Activated CD4-positive, alpha-beta T cell treated with anti-CD3 and anti-CD28 coated beads for 36 hours (primary cell): Measurements from ENCODE around the gene SRL. TPM values are rescaled to one million over a fixed set of nuclear protein-coding genes. Genes with fewer than 3 reads are reported as not detected.
A peak's percentile ranks its signal among the peaks of the same experiment; 100 is the strongest.
"Not testable (repeated sequence)": the region's sequence is repeated elsewhere in the genome, so short reads cannot be mapped to it uniquely, and the experiment has no call there.

Experiments used
- ATAC-seq: fragments of 200-7000 bp; cut with Tn5 transposase; one replicate; pipeline ENCODE4 v1.10.0; 2021; ENCODE audit warnings: mild to moderate bottlenecking, moderate library complexity
- CTCF ChIA-PET: fragments of 350-600 bp; sonication (Branson Sonifier 250); formaldehyde crosslinking; loops from one replicate; lab custom pipeline; 2021; ENCODE audit warnings: antibody characterized with exemption; lab: Charles Lee
- POLR2A ChIA-PET: fragments of 350-600 bp; sonication (Branson Sonifier 250); formaldehyde crosslinking; loops from one replicate; lab custom pipeline; 2021; ENCODE audit warnings: antibody characterized with exemption, inconsistent platforms; lab: Charles Lee
- DNase-seq: peaks from one replicate; pipeline ENCODE4 v3.0.0-alpha.2; 2020
- H3K27ac Mint-ChIP-seq: one replicate; pipeline ENCODE4 v1.8.0; 2021; ENCODE audit warnings: mixed read lengths
- H3K27me3 Mint-ChIP-seq: one replicate; pipeline ENCODE4 v1.8.0; 2021; ENCODE audit warnings: mixed read lengths
- H3K36me3 Mint-ChIP-seq: one replicate; pipeline ENCODE4 v1.8.0; 2021; ENCODE audit warnings: low read depth, mixed read lengths
- H3K4me1 Mint-ChIP-seq: one replicate; pipeline ENCODE4 v1.8.0; 2021; ENCODE audit warnings: mixed read lengths
- H3K4me3 Mint-ChIP-seq: one replicate; pipeline ENCODE4 v1.8.0; 2021; ENCODE audit warnings: mild to moderate bottlenecking, moderate library complexity, mixed read lengths
- H3K9me3 Mint-ChIP-seq: one replicate; pipeline ENCODE4 v1.8.0; 2021; ENCODE audit warnings: low read depth, mixed read lengths
- intact Hi-C, 2 experiments: fragments of 100-400 bp; cut with DNase I in 1 of 2; cut with micrococcal nuclease in 1 of 2; formaldehyde crosslinking; loops; one replicate each; pipeline versions ENCODE4 v1.14.2 to v1.15.1; 2022 to 2024; cut with DNase I, micrococcal nuclease
- total RNA-seq, 2 experiments: library from RNA; stranded (reverse); gene quantifications; one replicate each; pipeline ENCODE4 v1.2.3, GENCODE V29; 2021

Gene SRL
- total RNA-seq, 2 experiments from 2014 or later, result not detected

GRCh38 chr16:4261557-4262172, 19.8 kb upstream of the SRL start:
- H3K4me3 Mint-ChIP-seq, result no peak overlapping the region
- DNase-seq, result peak; percentile 73
- peaks cover 5% of the 10 kb centered on the region for H3K4me1 Mint-ChIP-seq
- intact Hi-C loops, result loop anchor here in 1 of 2 experiments (1.0 kb wide), 1 partner anchor 69 kb away; no protein-coding TSS in a partner anchor
- H3K9me3 Mint-ChIP-seq, result no peaks in the 10 kb centered on the region
- ChIA-PET POLR2A (no interaction called here), CTCF (interaction anchor here (0.7 to 1.3 kb wide), 8 partner anchors 9 to 190 kb away, joined by 3 to 6 read pairs (median 4); no protein-coding TSS in a partner anchor)
- peak; percentile 86 for ATAC-seq
- peaks cover 24% of the 10 kb centered on the region for H3K36me3 Mint-ChIP-seq
- no peak overlapping the region for H3K27ac Mint-ChIP-seq
- no peaks in the 10 kb centered on the region for H3K27me3 Mint-ChIP-seq

- POLR2A ChIA-PET, result no interaction called here
These were observed 18.5 kb upstream of the SRL start for GRCh38 chr16:4260360-4260759.

DNA sequence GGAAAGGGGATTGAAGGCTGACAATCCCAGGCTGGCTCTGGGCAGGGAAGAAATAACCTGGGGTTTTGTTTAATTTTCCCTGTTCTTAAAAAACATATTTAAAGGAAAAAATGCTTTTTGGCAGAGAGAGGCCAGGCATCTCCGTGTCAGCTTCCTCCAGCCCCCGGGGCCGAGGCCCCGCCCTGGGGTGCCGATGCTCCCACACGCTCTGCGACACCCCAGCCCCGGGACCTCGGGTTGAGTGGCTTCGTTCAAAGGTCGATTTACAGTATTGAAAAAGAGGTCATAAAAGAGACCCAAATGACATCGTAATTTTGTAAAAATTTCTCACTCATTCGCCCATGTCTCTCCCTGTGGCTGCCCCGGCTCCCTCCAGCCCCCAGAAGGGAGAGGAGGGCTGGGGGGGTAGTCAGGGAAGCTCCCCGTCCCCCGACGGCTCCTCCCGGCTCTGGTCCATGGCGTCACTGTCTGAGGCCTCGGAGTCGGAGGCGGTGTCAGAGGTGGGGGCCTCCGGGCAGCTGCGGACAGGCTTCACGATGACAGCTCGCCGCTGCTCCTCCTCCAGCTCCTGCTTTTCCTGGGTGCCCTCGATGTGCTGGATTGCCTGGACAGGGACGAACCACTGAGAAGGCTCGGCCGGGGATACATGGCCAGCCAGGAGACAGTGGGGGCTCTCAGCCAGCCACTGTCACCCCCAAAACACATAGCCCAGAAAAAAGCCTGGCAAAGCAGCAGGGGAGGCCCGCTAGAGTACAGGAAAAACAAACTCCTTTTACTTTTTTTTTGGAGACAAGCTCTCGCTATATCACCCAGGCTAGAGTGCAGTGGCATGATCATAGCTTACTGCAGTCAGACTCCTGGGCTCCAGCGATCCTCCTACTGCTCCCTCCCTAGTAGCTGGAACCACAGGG, 16.0 kb upstream of the SRL start:
- CTCF ChIA-PET, result interaction anchor here (0.7 to 1.7 kb wide), 2 partner anchors 113 to 145 kb away, joined by 4 read pairs; no protein-coding TSS in a partner anchor
- no peak overlapping the region for H3K4me3 Mint-ChIP-seq

More at GRCh38 chr16:4260360-4260759, 18.5 kb upstream of the SRL start:
- H3K27me3 Mint-ChIP-seq, result no peaks in the 10 kb centered on the region
- DNase-seq (no peak), ATAC-seq (no peak)
- H3K9me3 Mint-ChIP-seq, result no peaks in the 10 kb centered on the region
- no peaks in the 10 kb centered on the region for H3K4me1 Mint-ChIP-seq
- no peak overlapping the region for H3K4me3 Mint-ChIP-seq
- H3K27ac Mint-ChIP-seq, result no peak overlapping the region
- CTCF ChIA-PET, result no interaction called here
- intact Hi-C loops, result no loop called here
- H3K36me3 Mint-ChIP-seq, result peaks cover 22% of the 10 kb centered on the region

DNA sequence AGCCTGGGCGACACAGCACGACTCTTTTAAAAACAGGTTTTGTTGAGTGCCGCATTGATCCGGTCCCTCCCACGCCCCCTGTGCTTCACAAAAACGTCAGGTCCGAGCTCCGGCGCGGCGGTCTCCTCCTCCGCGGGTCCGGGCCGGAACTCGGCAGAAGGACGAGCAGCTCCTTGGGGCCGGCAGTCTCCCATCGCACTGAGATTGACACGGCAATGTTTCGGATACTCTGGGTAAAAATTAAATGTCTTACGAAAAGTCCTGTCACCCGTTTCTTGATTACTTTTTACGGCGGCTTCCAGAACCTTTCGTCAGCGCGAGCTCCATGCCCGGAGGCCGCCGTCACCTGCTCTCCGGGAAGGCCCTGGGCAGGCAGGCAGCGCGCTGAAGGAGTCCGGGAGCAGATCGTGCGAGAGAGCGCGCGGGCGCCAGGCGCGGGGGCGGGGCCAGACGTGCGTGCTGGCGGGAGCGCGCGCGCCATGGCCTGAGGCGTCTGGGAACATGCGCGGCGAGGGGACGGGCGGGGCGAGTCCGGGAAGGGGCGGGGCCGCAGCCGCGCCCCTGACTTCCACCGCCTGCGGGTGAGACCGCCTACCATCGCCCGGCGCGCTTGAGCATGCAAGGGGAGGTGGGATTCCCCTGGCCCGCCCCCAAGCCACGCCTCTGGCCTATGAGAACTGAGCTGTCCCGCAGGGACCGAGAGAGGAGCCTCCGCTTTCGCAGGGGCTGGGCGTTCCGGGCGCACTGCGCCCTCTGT, 11.7 kb upstream of the SRL start:
- peaks cover 3% of the 10 kb centered on the region for H3K4me1 Mint-ChIP-seq
- H3K4me3 Mint-ChIP-seq, result peak overlapping the region; percentile 92
- no peaks in the 10 kb centered on the region for H3K9me3 Mint-ChIP-seq
- CTCF ChIA-PET, result interaction anchor here (0.5 to 3.9 kb wide), 51 partner anchors 10 to 555 kb away, joined by 3 to 40 read pairs (median 4); partner anchors contain the start of genes ADCY9, ANKS3, CORO7 and PAM16
- peak overlapping the region; percentile 96 for H3K27ac Mint-ChIP-seq
- POLR2A ChIA-PET, result interaction anchor here (0.5 to 2.0 kb wide), 10 partner anchors 13 to 677 kb away, joined by 3 to 29 read pairs (median 4); partner anchors contain the start of gene TFAP4
- intact Hi-C loops, result loop anchor here (1.0 to 10.0 kb wide), 21 partner anchors 18 to 970 kb away; partner anchors contain the start of genes ADCY9 (in 2 of the 2), CREBBP (in 2 of the 2), ALG1 (in 1 of the 2) and CORO7 (in 1 of the 2)
- DNase-seq (peak; percentile 100), ATAC-seq (peak; percentile 98)
- peaks cover 6% of the 10 kb centered on the region for H3K36me3 Mint-ChIP-seq
- H3K27me3 Mint-ChIP-seq, result no peaks in the 10 kb centered on the region

More for the DNA sequence above, 16.0 kb upstream of the SRL start:
- POLR2A ChIA-PET, result no interaction called here
- no peaks in the 10 kb centered on the region for H3K9me3 Mint-ChIP-seq
- DNase-seq (no peak), ATAC-seq (no peak)
- no peak overlapping the region for H3K27ac Mint-ChIP-seq
- intact Hi-C loops, result loop anchor here in 1 of 2 experiments (10.0 kb wide), 1 partner anchor 817 kb away; the partner anchor contains the start of gene ALG1
- H3K4me1 Mint-ChIP-seq, result peaks cover 3% of the 10 kb centered on the region
- no peaks in the 10 kb centered on the region for H3K27me3 Mint-ChIP-seq
- peaks cover 22% of the 10 kb centered on the region for H3K36me3 Mint-ChIP-seq

DNA sequence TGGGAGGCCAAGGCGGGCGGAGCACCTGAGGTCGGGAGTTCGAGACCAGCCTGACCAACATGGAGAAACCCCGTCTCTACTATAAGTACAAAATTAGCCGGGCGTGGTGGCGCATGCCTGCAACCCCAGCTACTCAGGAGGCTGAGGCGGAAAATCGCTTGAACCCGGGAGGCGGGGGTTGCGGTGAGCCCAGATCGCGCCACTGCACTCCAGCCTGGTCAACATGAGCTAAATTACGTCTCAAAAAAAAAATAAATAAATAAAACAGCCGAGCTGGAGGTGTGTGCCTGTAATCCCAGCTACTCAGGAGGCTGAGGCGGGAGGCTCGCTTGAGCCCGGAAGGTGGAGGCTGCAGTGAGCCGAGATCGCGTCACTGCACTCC, 11.1 kb upstream of the SRL start:
- not testable (repeated sequence) for H3K9me3 Mint-ChIP-seq, DNase-seq, ATAC-seq, H3K27me3 Mint-ChIP-seq, H3K36me3 Mint-ChIP-seq, H3K4me1 Mint-ChIP-seq
- Mint-ChIP-seq H3K4me3 (peak overlapping the region; percentile 92), H3K27ac (peak overlapping the region; percentile 96)
- ChIA-PET POLR2A (interaction anchor here (1.4 to 2.0 kb wide), 4 partner anchors 16 to 54 kb away, joined by 4 to 29 read pairs (median 12); partner anchors contain the start of gene TFAP4), CTCF (interaction anchor here (0.6 to 3.9 kb wide), 27 partner anchors 14 to 375 kb away, joined by 3 to 40 read pairs (median 6); partner anchors contain the start of genes CORO7, PAM16 and TFAP4)
- intact Hi-C loops, result loop anchor here (1.0 to 10.0 kb wide), 15 partner anchors 54 to 970 kb away; partner anchors contain the start of genes ADCY9 (in 2 of the 2), ALG1 (in 1 of the 2), CORO7 (in 1 of the 2) and CREBBP (in 1 of the 2)

DNA sequence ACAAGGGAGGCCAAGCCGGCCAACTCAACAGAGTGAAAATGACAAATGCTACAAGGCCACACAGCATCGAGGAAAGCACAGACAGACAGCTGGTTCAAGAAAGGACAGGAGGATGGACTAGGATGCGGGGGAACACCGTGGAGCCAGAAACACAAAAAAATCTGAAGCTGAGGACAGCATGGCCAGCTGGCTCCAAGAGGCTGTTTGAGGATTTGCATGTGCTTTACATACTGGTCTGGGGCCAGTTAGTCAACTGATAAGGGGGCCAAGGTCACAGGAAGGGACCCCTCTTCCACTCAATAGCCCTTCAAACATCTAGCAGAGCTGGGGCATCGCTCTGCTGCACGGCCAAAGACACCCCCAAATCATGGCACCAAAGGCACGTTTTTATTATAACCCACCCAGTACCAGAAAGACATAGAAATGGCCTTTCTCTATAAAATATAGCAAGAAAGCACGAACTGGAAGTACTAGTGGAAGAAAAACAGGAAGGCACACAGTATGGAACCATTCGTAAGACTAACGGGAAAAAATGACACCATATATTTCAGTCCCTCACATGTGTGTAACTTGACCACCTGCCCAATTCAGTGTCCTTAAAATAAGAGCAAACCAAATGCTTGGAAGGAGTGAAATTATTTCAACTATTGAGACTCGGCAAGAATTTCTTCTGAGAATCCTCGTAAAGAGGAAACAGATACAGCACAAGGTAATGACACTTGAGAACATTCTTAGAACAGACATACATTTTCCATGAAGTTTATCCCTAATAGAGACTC, 7.8 kb upstream of the SRL start:
- H3K36me3 Mint-ChIP-seq, result peaks cover 3% of the 10 kb centered on the region
- H3K4me1 Mint-ChIP-seq, result peaks cover 3% of the 10 kb centered on the region
- no peaks in the 10 kb centered on the region for H3K27me3 Mint-ChIP-seq
- ChIA-PET POLR2A (no interaction called here), CTCF (interaction anchor here (0.5 to 1.4 kb wide), 3 partner anchors 10 to 57 kb away, joined by 3 to 6 read pairs (median 3); no protein-coding TSS in a partner anchor)
- no peak for ATAC-seq
- no peaks in the 10 kb centered on the region for H3K9me3 Mint-ChIP-seq
- no peak for DNase-seq
- no peak overlapping the region for H3K4me3 Mint-ChIP-seq
- intact Hi-C loops, result loop anchor here (5.0 to 10.0 kb wide), 3 partner anchors 267 to 848 kb away; partner anchors contain the start of genes ALG1 (in 1 of the 2) and EEF2KMT (in 1 of the 2)
- H3K27ac Mint-ChIP-seq, result no peak overlapping the region

DNA sequence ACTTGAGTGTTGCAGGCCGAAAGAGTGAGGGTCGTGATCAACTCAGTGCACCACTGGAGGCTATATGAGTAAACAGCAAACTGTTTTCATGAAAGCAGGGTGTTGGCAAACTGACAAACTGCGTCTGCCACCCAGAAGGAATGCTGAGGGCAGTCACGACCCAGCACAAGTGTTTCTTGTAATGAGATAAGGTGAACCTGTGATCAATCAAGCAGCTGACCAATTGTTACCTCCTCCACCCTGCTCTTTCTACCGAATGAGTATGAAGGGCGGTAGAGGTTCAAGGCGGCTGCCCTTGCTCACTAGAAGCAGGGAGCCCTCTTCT, 5.5 kb upstream of the SRL start:
- intact Hi-C loops, result no loop called here
- H3K4me1 Mint-ChIP-seq, result no peaks in the 10 kb centered on the region
- no peaks in the 10 kb centered on the region for H3K27me3 Mint-ChIP-seq
- CTCF ChIA-PET, result no interaction called here
- H3K9me3 Mint-ChIP-seq, result no peaks in the 10 kb centered on the region
- no peak overlapping the region for H3K27ac Mint-ChIP-seq
- no peaks in the 10 kb centered on the region for H3K36me3 Mint-ChIP-seq
- POLR2A ChIA-PET, result no interaction called here
- DNase-seq (no peak), ATAC-seq (no peak)
- H3K4me3 Mint-ChIP-seq, result no peak overlapping the region

- ATAC-seq (no peak), DNase-seq (no peak)
- Mint-ChIP-seq H3K4me3 (no peak overlapping the region), H3K4me1 (no peaks in the 10 kb centered on the region), H3K27ac (no peak overlapping the region), H3K36me3 (no peaks in the 10 kb centered on the region), H3K27me3 (no peaks in the 10 kb centered on the region), H3K9me3 (no peaks in the 10 kb centered on the region)
- ChIA-PET POLR2A (no interaction called here), CTCF (no interaction called here)
- intact Hi-C loops, result no loop called here
These were observed 5.0 kb upstream of the SRL start for GRCh38 chr16:4246777-4247459.

- DNase-seq, result no peak
- Mint-ChIP-seq H3K36me3 (no peaks in the 10 kb centered on the region), H3K4me3 (no peak overlapping the region), H3K9me3 (no peaks in the 10 kb centered on the region), H3K4me1 (no peaks in the 10 kb centered on the region), H3K27me3 (no peaks in the 10 kb centered on the region), H3K27ac (no peak overlapping the region)
- intact Hi-C loops, result no loop called here
- CTCF ChIA-PET, result interaction anchor here (0.6 to 2.4 kb wide), 4 partner anchors 9 to 85 kb away, joined by 3 to 8 read pairs (median 3); no protein-coding TSS in a partner anchor
- POLR2A ChIA-PET, result no interaction called here
- ATAC-seq, result no peak
These were observed 3.4 kb upstream of the SRL start for GRCh38 chr16:4245077-4245791.
